ENCODE measurements around the gene KLHL40. TPM values are rescaled to one million over a fixed set of nuclear protein-coding genes. Genes with fewer than 3 reads are reported as not detected.

KLHL40 gene
- total RNA-seq, 1 experiment from 2014 or later, result not detected

GRCh38 chr3:42701371-42702065, 16.2 kb downstream of the KLHL40 start:
- intact Hi-C loops (cut with micrococcal nuclease; ENCODE audit: unreplicated experiment) (no loop called here), in situ Hi-C loops (cut with HindIII; ENCODE audit: low pct_unique_long_range_greater_than_20kb, low sequenced_read_pairs) (no loop called here)
- Histone ChIP-seq H3K9me3 (ENCODE audit: control insufficient read depth, insufficient read depth, low read depth, low read length) (no peaks in the 10 kb centered on the region), H3K36me3 (ENCODE audit: control insufficient read depth, insufficient read depth, low read length) (no peaks in the 10 kb centered on the region), H3K4me3 (ENCODE audit: low read depth in 2 of 2, low read length in 2 of 2) (no peak overlapping the region), H3K27ac (ENCODE audit: low read length) (no peak overlapping the region), H3K27me3 (ENCODE audit: control insufficient read depth, insufficient read depth, low read length) (no peaks in the 10 kb centered on the region), H3K4me1 (ENCODE audit: control insufficient read depth, insufficient read depth, low read length) (no peaks in the 10 kb centered on the region)
- no TSS peak for BruUV-seq (replicated peaks)
- ATAC-seq (no peak), DNase-seq (ENCODE audit: low read depth, low spot score) (no peak)
- ChIA-PET POLR2A (interaction anchor here (0.5 kb wide), 1 partner anchor 117 kb away, joined by 5 read pairs; no protein-coding TSS in a partner anchor), CTCF (interaction anchor here (0.6 kb wide), 1 partner anchor 48 kb away, joined by 5 read pairs; the partner anchor contains the start of gene ZBTB47)
- TF ChIP-seq REST (IDR thresholded peaks at IDR 0.05; ENCODE audit: insufficient read depth in 1 of 2, low read depth in 2 of 2, low read length in 1 of 2) (peak; percentile 93 to 94), POLR2AphosphoS5 (IDR thresholded peaks at IDR 0.05; ENCODE audit: low read depth, low read length) (no peak)

- intact Hi-C loops (cut with micrococcal nuclease; ENCODE audit: unreplicated experiment) (no loop called here), in situ Hi-C loops (cut with HindIII; ENCODE audit: low pct_unique_long_range_greater_than_20kb, low sequenced_read_pairs) (no loop called here)
- ATAC-seq (no peak), DNase-seq (ENCODE audit: low read depth, low spot score) (no peak)
- no TSS peak for BruUV-seq (replicated peaks)
- CTCF ChIA-PET, result interaction anchor here (0.6 kb wide), 1 partner anchor 49 kb away, joined by 5 read pairs; the partner anchor contains the start of gene ZBTB47
- Histone ChIP-seq H3K4me1 (ENCODE audit: control insufficient read depth, insufficient read depth, low read length) (no peaks in the 10 kb centered on the region), H3K4me3 (ENCODE audit: low read depth in 2 of 2, low read length in 2 of 2) (no peak within 1 kb of the TSS), H3K36me3 (ENCODE audit: control insufficient read depth, insufficient read depth, low read length) (no peaks in the 10 kb centered on the region), H3K9me3 (ENCODE audit: control insufficient read depth, insufficient read depth, low read depth, low read length) (no peaks in the 10 kb centered on the region), H3K27me3 (ENCODE audit: control insufficient read depth, insufficient read depth, low read length) (no peaks in the 10 kb centered on the region), H3K27ac (ENCODE audit: low read length) (no peak within 1 kb of the TSS)
- no peak for TF ChIP-seq POLR2AphosphoS5 (IDR thresholded peaks at IDR 0.05; ENCODE audit: low read depth, low read length)
- POLR2A ChIA-PET, result interaction anchor here (0.5 kb wide), 1 partner anchor 116 kb away, joined by 5 read pairs; no protein-coding TSS in a partner anchor
These were observed 17.0 kb downstream of the KLHL40 start, which contains the start of gene HHATL for GRCh38 chr3:42702066-42702951. Gene HHATL (minus strand): TSS chr3:42702798. CDS start chr3:42700826, 1,972 bp downstream.

- no peak for DNase-seq (ENCODE audit: low read depth, low spot score)
- ChIA-PET POLR2A (no interaction called here), CTCF (no interaction called here)
- Histone ChIP-seq H3K27me3 (ENCODE audit: control insufficient read depth, insufficient read depth, low read length) (no peaks in the 10 kb centered on the region), H3K36me3 (ENCODE audit: control insufficient read depth, insufficient read depth, low read length) (no peaks in the 10 kb centered on the region), H3K4me3 (ENCODE audit: low read depth in 2 of 2, low read length in 2 of 2) (no peak overlapping the region), H3K4me1 (ENCODE audit: control insufficient read depth, insufficient read depth, low read length) (no peaks in the 10 kb centered on the region), H3K9me3 (ENCODE audit: control insufficient read depth, insufficient read depth, low read depth, low read length) (no peaks in the 10 kb centered on the region), H3K27ac (ENCODE audit: low read length) (no peak overlapping the region)
- BruUV-seq (replicated peaks), result no TSS peak
- TF ChIP-seq CTCF (IDR thresholded peaks at IDR 0.05) (no peak), TCF7L2 (IDR thresholded peaks at IDR 0.05; ENCODE audit: low read depth, low read length) (no peak), REST (IDR thresholded peaks at IDR 0.05; ENCODE audit: insufficient read depth in 1 of 2, low read depth in 2 of 2, low read length in 1 of 2) (no peak), POLR2AphosphoS5 (IDR thresholded peaks at IDR 0.05; ENCODE audit: low read depth, low read length) (no peak), SIN3A (IDR thresholded peaks at IDR 0.05; ENCODE audit: borderline replicate concordance, insufficient read depth, low read depth, low read length) (no peak)
- intact Hi-C loops (cut with micrococcal nuclease; ENCODE audit: unreplicated experiment), result no loop called here
- in situ Hi-C loops (cut with HindIII; ENCODE audit: low pct_unique_long_range_greater_than_20kb, low sequenced_read_pairs), result no loop called here
- ATAC-seq, result no peak
These were observed 17.8 kb downstream of the KLHL40 start for GRCh38 chr3:42702982-42703694.

All from Panc1 (cell line).